Liver (tissue), 9 donors: ENCODE results near the gene STK39. TPM values are rescaled to one million over a fixed set of nuclear protein-coding genes. Genes with fewer than 3 reads are reported as not detected.

Source experiments
- DNase-seq: peaks from one replicate; pipeline ENCODE4 v3.0.0-alpha.2; 2017; ENCODE audit warnings: low spot score
- H3K27ac ChIP-seq, 2 donors: one replicate each; pipeline ENCODE4 v1.7.0; 2013; ENCODE audit warnings: inconsistent platforms in 2 of 2, low read length in 2 of 2, control low read depth in 1 of 2, low read depth in 1 of 2, mild to moderate bottlenecking in 1 of 2
- H3K27me3 ChIP-seq, 4 donors: one replicate each; pipeline versions ENCODE4 v1.6.1 to v1.7.0; 2013; ENCODE audit warnings: low read length in 3 of 4, inconsistent platforms in 1 of 4, mild to moderate bottlenecking in 1 of 4, moderate library complexity in 1 of 4; ENCODE audit not compliant: control insufficient read depth in 4 of 4, insufficient read depth in 4 of 4
- H3K36me3 ChIP-seq, 4 donors: one replicate each; pipeline versions ENCODE4 v1.6.1 to v1.7.0; 2013; ENCODE audit warnings: low read length in 3 of 4, mild to moderate bottlenecking in 3 of 4, low read depth in 1 of 4, moderate library complexity in 1 of 4; ENCODE audit not compliant: control insufficient read depth in 4 of 4, insufficient read depth in 3 of 4
- H3K4me1 ChIP-seq, 4 donors: one replicate each; pipeline versions ENCODE4 v1.6.1 to v1.7.0; 2013; ENCODE audit warnings: low read length in 3 of 4, mild to moderate bottlenecking in 3 of 4, moderate library complexity in 1 of 4; ENCODE audit not compliant: control insufficient read depth in 4 of 4, insufficient read depth in 4 of 4
- H3K4me3 ChIP-seq, 3 donors: one replicate each; pipeline versions ENCODE4 v1.6.1 to v1.7.0; 2013; ENCODE audit warnings: low read length in 3 of 3, control low read depth in 1 of 3, low read depth in 1 of 3, mild to moderate bottlenecking in 1 of 3
- H3K9ac ChIP-seq, 2 donors: one replicate each; pipeline ENCODE4 v1.7.0; 2013; ENCODE audit warnings: low read length in 2 of 2, mild to moderate bottlenecking in 2 of 2, moderate library complexity in 2 of 2, control low read depth in 1 of 2, low read depth in 1 of 2
- H3K9me3 ChIP-seq, 4 donors: one replicate each; pipeline versions ENCODE4 v1.6.1 to v1.7.0; 2013; ENCODE audit warnings: low read length in 3 of 4; ENCODE audit not compliant: control insufficient read depth in 4 of 4
- EGR1 ChIP-seq, 2 donors: IDR thresholded peaks; 2 replicates each; pipeline ENCODE4 v1.6.1; 2016 to 2018; ENCODE audit warnings: antibody characterized with exemption in 2 of 2, low read depth in 2 of 2
- FOXA1 ChIP-seq: IDR thresholded peaks from 2 replicates; pipeline ENCODE4 v1.6.1; 2016; ENCODE audit warnings: antibody characterized with exemption
- FOXA2 ChIP-seq: IDR thresholded peaks from 2 replicates; pipeline ENCODE4 v1.6.1; 2016; ENCODE audit warnings: antibody characterized with exemption
- GABPA ChIP-seq, 2 donors: IDR thresholded peaks in 1 of 2; conservative IDR thresholded peaks in 1 of 2; 2 replicates each; pipeline ENCODE4 v1.6.1; 2016; ENCODE audit warnings: antibody characterized with exemption in 2 of 2, mild to moderate bottlenecking in 1 of 2, moderate library complexity in 1 of 2
- HNF4A ChIP-seq, 2 donors: conservative IDR thresholded peaks; 2 replicates each; pipeline ENCODE4 v1.6.1; 2016; ENCODE audit warnings: antibody characterized with exemption in 2 of 2, mild to moderate bottlenecking in 2 of 2
- HNF4G ChIP-seq: IDR thresholded peaks from 2 replicates; pipeline ENCODE4 v1.6.1; 2016; ENCODE audit warnings: antibody characterized with exemption
- JUND ChIP-seq, 2 donors: IDR thresholded peaks; 2 replicates each; pipeline ENCODE4 v1.6.1; 2016; ENCODE audit warnings: antibody characterized with exemption in 2 of 2
- NR2F2 ChIP-seq: IDR thresholded peaks from 2 replicates; pipeline ENCODE4 v1.6.1; 2016; ENCODE audit warnings: antibody characterized with exemption
- RAD21 ChIP-seq, 2 donors: IDR thresholded peaks; 2 replicates each; pipeline ENCODE4 v1.6.1; 2016; ENCODE audit warnings: antibody characterized with exemption in 2 of 2, mild to moderate bottlenecking in 2 of 2
- RXRA ChIP-seq, 2 donors: IDR thresholded peaks; 2 replicates each; pipeline ENCODE4 v1.6.1; 2017 to 2018; ENCODE audit warnings: antibody characterized with exemption in 2 of 2, mild to moderate bottlenecking in 1 of 2
- SP1 ChIP-seq: IDR thresholded peaks from 2 replicates; pipeline ENCODE4 v1.6.1; 2018; ENCODE audit warnings: antibody characterized with exemption, mild to moderate bottlenecking
- TAF1 ChIP-seq: conservative IDR thresholded peaks from 2 replicates; pipeline ENCODE4 v1.6.1; 2016; ENCODE audit warnings: antibody characterized with exemption, mild to moderate bottlenecking
- YY1 ChIP-seq: IDR thresholded peaks from 2 replicates; pipeline ENCODE4 v1.6.1; 2016; ENCODE audit warnings: antibody characterized with exemption, mild to moderate bottlenecking
- WGBS: extraction: QIAGEN DNeasy Blood & Tissue Kit; methylation state at CpG from one replicate; pipeline ENCODE4 v1.1.7; 2013; 5-methylcytosine and 5-hydroxymethylcytosine counted together
- polyA plus RNA-seq, 2 donors: library from polyadenylated mRNA; stranded (reverse) in 1 of 2; unstranded in 1 of 2; fragments of 200-250 nt in 1 of 2; fragments of >200 nt in 1 of 2; fragmentation: Nextera tagmentation in 1 of 2; extraction: Ambion mirVana in 1 of 2; gene quantifications; one replicate each; pipeline versions ENCODE4 v1.2.1 to v1.2.3, GENCODE V29; 2013 to 2015
- total RNA-seq, 2 donors: library from RNA; depleted of rRNA; stranded (reverse); fragments of >200 nt; gene quantifications; one replicate each; pipeline ENCODE4 v1.2.3, GENCODE V29; 2014
- TF ChIP-seq, protein P1 (sequence below): IDR thresholded peaks from 2 replicates; pipeline ENCODE4 v1.6.1; 2016; ENCODE audit warnings: antibody characterized with exemption
- TF ChIP-seq, protein P2 (sequence below): IDR thresholded peaks from 2 replicates; pipeline ENCODE4 v1.6.1; 2016; ENCODE audit warnings: antibody characterized with exemption
- TF ChIP-seq, protein P3 (sequence below): IDR thresholded peaks from 2 replicates; pipeline ENCODE4 v1.6.1; 2016; ENCODE audit warnings: antibody characterized with exemption
- TF ChIP-seq, protein P4 (sequence below): IDR thresholded peaks from 2 replicates; pipeline ENCODE4 v1.6.1; 2016; ENCODE audit warnings: antibody characterized with exemption, mild to moderate bottlenecking
- TF ChIP-seq, protein P5 (sequence below): fragments of 150-350 bp; IDR thresholded peaks from 2 replicates; pipeline ENCODE4 v1.5.1; 2017; ENCODE audit warnings: improper control_type of control experiment, low read depth, low read length; ENCODE audit not compliant: missing input control
- donor health status: healthy.
- donor health status: healthy.
- donor health status: healthy.
- donor health status: healthy.
- donor health status: healthy.

The STK39 gene
- total and polyA plus RNA-seq, 4 donors: 0.29 to 1.8 (median 0.73) TPM

DNA sequence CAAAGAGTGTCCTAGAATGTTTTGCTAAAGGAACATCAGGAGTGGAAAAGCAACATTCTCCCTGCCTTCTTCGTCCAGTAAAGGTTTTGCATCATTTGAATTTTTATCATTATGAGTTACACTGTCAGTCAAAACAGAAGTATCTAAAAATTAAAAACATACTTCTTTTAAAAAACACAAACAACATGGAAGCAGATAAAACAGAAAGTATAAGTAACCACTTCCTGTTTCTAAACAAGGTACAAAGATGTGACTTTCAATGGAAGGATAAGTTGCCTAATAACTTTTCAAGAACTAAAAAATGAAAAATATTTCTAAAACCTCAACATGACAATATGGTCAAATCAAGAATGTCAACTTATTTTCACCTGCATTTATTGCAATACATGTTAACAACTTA lies 158.2 kb downstream of the STK39 start (continued):
- TF ChIP-seq, protein P1, sequence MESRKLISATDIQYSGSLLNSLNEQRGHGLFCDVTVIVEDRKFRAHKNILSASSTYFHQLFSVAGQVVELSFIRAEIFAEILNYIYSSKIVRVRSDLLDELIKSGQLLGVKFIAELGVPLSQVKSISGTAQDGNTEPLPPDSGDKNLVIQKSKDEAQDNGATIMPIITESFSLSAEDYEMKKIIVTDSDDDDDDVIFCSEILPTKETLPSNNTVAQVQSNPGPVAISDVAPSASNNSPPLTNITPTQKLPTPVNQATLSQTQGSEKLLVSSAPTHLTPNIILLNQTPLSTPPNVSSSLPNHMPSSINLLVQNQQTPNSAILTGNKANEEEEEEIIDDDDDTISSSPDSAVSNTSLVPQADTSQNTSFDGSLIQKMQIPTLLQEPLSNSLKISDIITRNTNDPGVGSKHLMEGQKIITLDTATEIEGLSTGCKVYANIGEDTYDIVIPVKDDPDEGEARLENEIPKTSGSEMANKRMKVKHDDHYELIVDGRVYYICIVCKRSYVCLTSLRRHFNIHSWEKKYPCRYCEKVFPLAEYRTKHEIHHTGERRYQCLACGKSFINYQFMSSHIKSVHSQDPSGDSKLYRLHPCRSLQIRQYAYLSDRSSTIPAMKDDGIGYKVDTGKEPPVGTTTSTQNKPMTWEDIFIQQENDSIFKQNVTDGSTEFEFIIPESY: no peak
- TF ChIP-seq GABPA (IDR thresholded peaks at IDR 0.05 in 1 of 2, conservative IDR thresholded peaks at IDR 0.05 in 1 of 2) (no peak), HNF4G (no peak), SP1 (no peak), FOXA1 (no peak), NR2F2 (no peak), YY1 (no peak)
- TF ChIP-seq, protein P2, sequence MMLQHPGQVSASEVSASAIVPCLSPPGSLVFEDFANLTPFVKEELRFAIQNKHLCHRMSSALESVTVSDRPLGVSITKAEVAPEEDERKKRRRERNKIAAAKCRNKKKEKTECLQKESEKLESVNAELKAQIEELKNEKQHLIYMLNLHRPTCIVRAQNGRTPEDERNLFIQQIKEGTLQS: no peak
- TF ChIP-seq, protein P3, sequence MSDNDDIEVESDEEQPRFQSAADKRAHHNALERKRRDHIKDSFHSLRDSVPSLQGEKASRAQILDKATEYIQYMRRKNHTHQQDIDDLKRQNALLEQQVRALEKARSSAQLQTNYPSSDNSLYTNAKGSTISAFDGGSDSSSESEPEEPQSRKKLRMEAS: no peak

DNA sequence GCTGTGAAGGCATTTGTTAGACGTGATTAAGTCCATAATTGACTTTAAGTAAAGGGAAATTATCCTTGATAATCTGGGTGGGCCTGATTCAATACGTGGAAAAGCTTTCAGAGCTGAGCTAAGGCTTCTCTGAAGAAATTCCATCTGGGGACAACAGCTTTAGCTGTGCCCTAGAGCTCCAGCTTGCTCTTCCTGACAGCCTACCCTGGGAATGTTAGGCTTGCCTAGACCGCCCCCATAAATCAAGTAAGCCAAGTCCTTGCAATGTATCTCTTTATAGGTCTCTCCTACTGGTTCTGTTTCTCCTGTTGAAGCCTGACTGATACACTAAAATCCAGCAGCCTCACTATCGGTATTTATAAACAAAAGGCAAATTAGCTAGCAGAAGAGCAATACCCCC lies 160.0 kb downstream of the STK39 start:
- Histone ChIP-seq H3K9ac (no peak overlapping the region), H3K4me1 (no peaks in the 10 kb centered on the region), H3K4me3 (no peak overlapping the region), H3K36me3 (no peaks in the 10 kb centered on the region), H3K27me3 (no peaks in the 10 kb centered on the region), H3K27ac (no peak overlapping the region), H3K9me3 (no peaks in the 10 kb centered on the region)
- no peak for TF ChIP-seq FOXA1
- no peak for TF ChIP-seq FOXA2
- TF ChIP-seq JUND (IDR thresholded peaks at IDR 0.05): no peak
- no peak for TF ChIP-seq HNF4G
- TF ChIP-seq RXRA (IDR thresholded peaks at IDR 0.05): no peak
- TF ChIP-seq, protein P2: no peak
- TF ChIP-seq, protein P1: no peak
- TF ChIP-seq, protein P4, sequence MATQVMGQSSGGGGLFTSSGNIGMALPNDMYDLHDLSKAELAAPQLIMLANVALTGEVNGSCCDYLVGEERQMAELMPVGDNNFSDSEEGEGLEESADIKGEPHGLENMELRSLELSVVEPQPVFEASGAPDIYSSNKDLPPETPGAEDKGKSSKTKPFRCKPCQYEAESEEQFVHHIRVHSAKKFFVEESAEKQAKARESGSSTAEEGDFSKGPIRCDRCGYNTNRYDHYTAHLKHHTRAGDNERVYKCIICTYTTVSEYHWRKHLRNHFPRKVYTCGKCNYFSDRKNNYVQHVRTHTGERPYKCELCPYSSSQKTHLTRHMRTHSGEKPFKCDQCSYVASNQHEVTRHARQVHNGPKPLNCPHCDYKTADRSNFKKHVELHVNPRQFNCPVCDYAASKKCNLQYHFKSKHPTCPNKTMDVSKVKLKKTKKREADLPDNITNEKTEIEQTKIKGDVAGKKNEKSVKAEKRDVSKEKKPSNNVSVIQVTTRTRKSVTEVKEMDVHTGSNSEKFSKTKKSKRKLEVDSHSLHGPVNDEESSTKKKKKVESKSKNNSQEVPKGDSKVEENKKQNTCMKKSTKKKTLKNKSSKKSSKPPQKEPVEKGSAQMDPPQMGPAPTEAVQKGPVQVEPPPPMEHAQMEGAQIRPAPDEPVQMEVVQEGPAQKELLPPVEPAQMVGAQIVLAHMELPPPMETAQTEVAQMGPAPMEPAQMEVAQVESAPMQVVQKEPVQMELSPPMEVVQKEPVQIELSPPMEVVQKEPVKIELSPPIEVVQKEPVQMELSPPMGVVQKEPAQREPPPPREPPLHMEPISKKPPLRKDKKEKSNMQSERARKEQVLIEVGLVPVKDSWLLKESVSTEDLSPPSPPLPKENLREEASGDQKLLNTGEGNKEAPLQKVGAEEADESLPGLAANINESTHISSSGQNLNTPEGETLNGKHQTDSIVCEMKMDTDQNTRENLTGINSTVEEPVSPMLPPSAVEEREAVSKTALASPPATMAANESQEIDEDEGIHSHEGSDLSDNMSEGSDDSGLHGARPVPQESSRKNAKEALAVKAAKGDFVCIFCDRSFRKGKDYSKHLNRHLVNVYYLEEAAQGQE: no peak
- TF ChIP-seq EGR1 (IDR thresholded peaks at IDR 0.05; ENCODE audit: low read depth in 2 of 2): no peak
- no peak for TF ChIP-seq RAD21 (IDR thresholded peaks at IDR 0.05)
- no peak for TF ChIP-seq TAF1
- TF ChIP-seq, protein P3: no peak
- TF ChIP-seq, protein P5, sequence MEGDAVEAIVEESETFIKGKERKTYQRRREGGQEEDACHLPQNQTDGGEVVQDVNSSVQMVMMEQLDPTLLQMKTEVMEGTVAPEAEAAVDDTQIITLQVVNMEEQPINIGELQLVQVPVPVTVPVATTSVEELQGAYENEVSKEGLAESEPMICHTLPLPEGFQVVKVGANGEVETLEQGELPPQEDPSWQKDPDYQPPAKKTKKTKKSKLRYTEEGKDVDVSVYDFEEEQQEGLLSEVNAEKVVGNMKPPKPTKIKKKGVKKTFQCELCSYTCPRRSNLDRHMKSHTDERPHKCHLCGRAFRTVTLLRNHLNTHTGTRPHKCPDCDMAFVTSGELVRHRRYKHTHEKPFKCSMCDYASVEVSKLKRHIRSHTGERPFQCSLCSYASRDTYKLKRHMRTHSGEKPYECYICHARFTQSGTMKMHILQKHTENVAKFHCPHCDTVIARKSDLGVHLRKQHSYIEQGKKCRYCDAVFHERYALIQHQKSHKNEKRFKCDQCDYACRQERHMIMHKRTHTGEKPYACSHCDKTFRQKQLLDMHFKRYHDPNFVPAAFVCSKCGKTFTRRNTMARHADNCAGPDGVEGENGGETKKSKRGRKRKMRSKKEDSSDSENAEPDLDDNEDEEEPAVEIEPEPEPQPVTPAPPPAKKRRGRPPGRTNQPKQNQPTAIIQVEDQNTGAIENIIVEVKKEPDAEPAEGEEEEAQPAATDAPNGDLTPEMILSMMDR: no peak
- TF ChIP-seq NR2F2: no peak
- no peak for TF ChIP-seq YY1
- no peak for TF ChIP-seq SP1
- TF ChIP-seq GABPA (IDR thresholded peaks at IDR 0.05 in 1 of 2, conservative IDR thresholded peaks at IDR 0.05 in 1 of 2): no peak
- no peak for TF ChIP-seq HNF4A (conservative IDR thresholded peaks at IDR 0.05)
- 90% methylated on average over 4 of the region's 4 CpGs for WGBS
- DNase-seq: no peak
